Mesendoderm (in vitro differentiated cells): ENCODE data around the gene NUAK1. TPM values are rescaled to one million over a fixed set of nuclear protein-coding genes. Genes with fewer than 3 reads are reported as not detected.

Experiments
- DNase-seq: peaks from one replicate; pipeline ENCODE4 v3.0.0; 2013
- H2AK5ac ChIP-seq: 2 replicates; pipeline ENCODE4 v1.6.1; 2013; ENCODE audit warnings: low read length, inconsistent platforms
- H2BK120ac ChIP-seq: 2 replicates; pipeline ENCODE4 v1.6.1; 2013; ENCODE audit warnings: low read depth, mild to moderate bottlenecking, low read length, moderate library complexity, mixed read lengths
- H2BK15ac ChIP-seq: replicated peaks from 2 replicates; pipeline ENCODE4 v1.6.1; 2013; ENCODE audit warnings: low read depth, mild to moderate bottlenecking, moderate library complexity
- H2BK5ac ChIP-seq: 2 replicates; pipeline ENCODE4 v1.6.1; 2013; ENCODE audit warnings: low read length, inconsistent platforms
- H3K18ac ChIP-seq: 2 replicates; pipeline ENCODE4 v1.6.1; 2013; ENCODE audit warnings: mild to moderate bottlenecking, low read length, mixed read lengths
- H3K23ac ChIP-seq: one replicate; pipeline ENCODE4 v1.6.1; 2013; ENCODE audit warnings: low read length
- H3K27ac ChIP-seq: 2 replicates; pipeline ENCODE4 v1.5.1; 2013; ENCODE audit warnings: low read depth, mild to moderate bottlenecking, inconsistent platforms, low read length, moderate library complexity
- H3K27me3 ChIP-seq: 2 replicates; pipeline ENCODE4 v1.6.1; 2013; ENCODE audit warnings: low read length, control low read depth, mild to moderate bottlenecking, inconsistent platforms; ENCODE audit not compliant: insufficient read depth, poor library complexity
- H3K36me3 ChIP-seq: 2 replicates; pipeline ENCODE4 v1.6.1; 2013; ENCODE audit warnings: low read length, inconsistent platforms; ENCODE audit not compliant: control insufficient read depth, insufficient read depth
- H3K4ac ChIP-seq: one replicate; pipeline ENCODE4 v1.6.1; 2013; ENCODE audit warnings: low read depth, mild to moderate bottlenecking, low read length, moderate library complexity
- H3K4me1 ChIP-seq: 2 replicates; pipeline ENCODE4 v1.6.1; 2013; ENCODE audit warnings: low read depth, low read length, inconsistent platforms; ENCODE audit not compliant: control insufficient read depth
- H3K4me2 ChIP-seq: 2 replicates; pipeline ENCODE4 v1.6.1; 2013; ENCODE audit warnings: low read length
- H3K4me3 ChIP-seq: 2 replicates; pipeline ENCODE4 v1.5.1; 2013; ENCODE audit warnings: mild to moderate bottlenecking, low read length
- H3K56ac ChIP-seq: one replicate; pipeline ENCODE4 v1.6.1; 2013; ENCODE audit warnings: low read length
- H3K79me1 ChIP-seq: 2 replicates; pipeline ENCODE4 v1.6.1; 2013; ENCODE audit warnings: low read length, inconsistent platforms
- H3K79me2 ChIP-seq: 2 replicates; pipeline ENCODE4 v1.6.1; 2013; ENCODE audit warnings: mild to moderate bottlenecking, low read length; ENCODE audit not compliant: control insufficient read depth, insufficient read depth
- H3K9ac ChIP-seq: 2 replicates; pipeline ENCODE4 v1.6.1; 2013; ENCODE audit warnings: low read length, inconsistent platforms
- H4K5ac ChIP-seq: one replicate; pipeline ENCODE4 v1.6.1; 2013; ENCODE audit warnings: low read length
- H4K8ac ChIP-seq: one replicate; pipeline ENCODE4 v1.6.1; 2013; ENCODE audit warnings: low read depth, mild to moderate bottlenecking, control low read depth, low read length, moderate library complexity
- WGBS: extraction: QIAGEN DNeasy Blood & Tissue Kit; methylation state at CpG from one replicate; pipeline ENCODE4 v1.1.7; 2013; ENCODE audit warnings: low lambda C conversion rate, missing lambda C conversion rate; ENCODE audit not compliant: insufficient coverage; ENCODE audit errors: extremely low coverage; 5-methylcytosine and 5-hydroxymethylcytosine counted together
- polyA plus RNA-seq, 2 experiments: library from polyadenylated mRNA; stranded (reverse); fragments of 200-250 nt; gene quantifications; one replicate each; pipeline ENCODE4 v1.2.3, GENCODE V29; 2013

Gene NUAK1
- polyA plus RNA-seq (2013, experiment 1 of 2), result 22.4 TPM
- polyA plus RNA-seq (2013, experiment 2 of 2), result 22.1 TPM

DNA sequence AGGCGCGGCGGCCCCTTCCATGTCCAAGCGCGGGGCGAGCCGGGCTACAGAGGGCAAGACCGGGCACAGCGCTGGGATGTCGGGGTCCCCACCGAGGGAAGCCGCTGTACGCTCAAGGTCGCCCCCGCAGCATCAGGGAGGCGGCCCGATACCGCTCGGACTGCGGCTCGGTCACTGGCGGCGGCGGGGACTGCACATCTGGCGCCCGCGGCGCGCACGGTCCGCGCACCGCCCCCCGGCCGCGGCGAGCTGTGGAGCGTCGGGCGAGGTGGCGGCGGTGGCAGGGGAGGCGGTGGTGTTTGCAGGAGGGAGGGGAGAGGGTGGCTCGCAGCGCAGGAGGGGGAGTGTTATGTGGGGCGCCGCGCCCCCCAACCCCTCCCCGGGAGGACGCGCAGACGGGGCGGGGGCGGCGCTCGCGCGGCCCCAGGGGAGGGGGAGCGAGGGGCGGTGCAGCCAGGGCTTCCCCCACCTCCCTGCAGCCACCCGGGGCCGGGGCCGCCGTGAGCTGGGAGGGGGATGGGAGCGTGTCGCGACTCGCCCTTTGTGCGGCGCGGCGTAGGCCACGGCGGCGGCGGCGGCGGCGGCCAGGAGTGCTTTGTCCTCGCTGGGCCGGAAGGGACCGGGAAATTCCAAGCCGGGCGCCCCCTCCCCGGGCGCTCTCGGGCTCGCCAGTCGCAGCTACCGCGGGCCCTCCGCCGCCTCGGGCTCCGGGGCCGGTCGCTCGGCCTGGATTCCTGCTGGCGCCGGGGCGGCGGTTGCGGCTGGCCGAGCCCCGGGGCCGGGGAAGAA lies at the start of gene NUAK1:
Gene NUAK1 (minus strand): TSS at position 322 of the 789 bp plus-strand sequence. CDS start 301 bp downstream, at position 21.
- no peak within 1 kb of the TSS for H2BK15ac ChIP-seq
- peaks cover 60% of the 10 kb centered on the region for H3K79me2 ChIP-seq
- peak within 1 kb of the TSS; percentile 96 for H3K4ac ChIP-seq
- peak within 1 kb of the TSS; percentile 87 for H3K4me3 ChIP-seq
- peak within 1 kb of the TSS; percentile 100 for H3K23ac ChIP-seq
- peak within 1 kb of the TSS; percentile 69 for H4K8ac ChIP-seq
- H3K9ac ChIP-seq, result peak within 1 kb of the TSS; percentile 94
- peak within 1 kb of the TSS; percentile 96 for H3K56ac ChIP-seq
- WGBS, result no CpG with 5 or more reads among the region's 106 CpGs
- peaks cover 25% of the 10 kb centered on the region for H3K4me1 ChIP-seq
- H3K79me1 ChIP-seq, result peaks cover 11% of the 10 kb centered on the region
- H3K4me2 ChIP-seq, result peak within 1 kb of the TSS; percentile 95
- H2BK5ac ChIP-seq, result peak within 1 kb of the TSS; percentile 91
- DNase-seq, result peak; percentile 92
- peak within 1 kb of the TSS; percentile 85 for H2BK120ac ChIP-seq
- no peak within 1 kb of the TSS for H4K5ac ChIP-seq
- H3K18ac ChIP-seq, result peak within 1 kb of the TSS; percentile 91
- H3K27ac ChIP-seq, result peak within 1 kb of the TSS; percentile 99
- no peaks in the 10 kb centered on the region for H3K36me3 ChIP-seq
- no peak within 1 kb of the TSS for H2AK5ac ChIP-seq
- no peaks in the 10 kb centered on the region for H3K27me3 ChIP-seq

DNA sequence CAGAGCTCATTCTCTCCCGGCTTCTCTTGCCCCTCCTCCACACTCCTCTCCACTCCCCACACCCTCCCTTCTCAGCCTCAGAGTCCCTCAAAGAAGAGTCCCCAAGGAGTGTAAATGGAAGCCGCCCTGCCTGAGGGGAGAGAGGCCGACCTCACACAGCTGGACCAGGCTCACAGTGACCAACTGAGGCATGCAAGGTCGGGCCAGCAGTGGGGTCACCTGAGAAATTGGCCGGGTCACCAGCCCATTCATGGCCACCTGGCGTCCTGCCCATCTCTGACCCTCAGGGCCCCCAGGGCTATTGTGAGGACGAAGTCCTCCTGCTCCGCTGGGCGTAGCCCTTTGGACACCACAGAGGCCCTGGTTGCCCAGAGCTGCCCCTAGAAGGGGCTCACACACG lies 49.5 kb upstream of the NUAK1 start:
- no peak for DNase-seq
- no peak overlapping the region for H3K18ac ChIP-seq
- H3K27ac ChIP-seq, result no peak overlapping the region
- H3K4me3 ChIP-seq, result no peak overlapping the region
- H2BK15ac ChIP-seq, result no peak overlapping the region
- no peaks in the 10 kb centered on the region for H3K27me3 ChIP-seq
- H3K36me3 ChIP-seq, result no peaks in the 10 kb centered on the region
- no peak overlapping the region for H3K56ac ChIP-seq
- H3K79me2 ChIP-seq, result no peaks in the 10 kb centered on the region
- no peak overlapping the region for H3K4me2 ChIP-seq
- peaks cover 3% of the 10 kb centered on the region for H3K4me1 ChIP-seq
- H3K79me1 ChIP-seq, result no peaks in the 10 kb centered on the region
- WGBS, result no CpG with 5 or more reads among the region's 10 CpGs
- H3K4ac ChIP-seq, result no peak overlapping the region
- H3K23ac ChIP-seq, result no peak overlapping the region
- no peak overlapping the region for H2AK5ac ChIP-seq
- no peak overlapping the region for H3K9ac ChIP-seq
- no peak overlapping the region for H2BK5ac ChIP-seq
- H4K5ac ChIP-seq, result no peak overlapping the region
- no peak overlapping the region for H2BK120ac ChIP-seq
- no peak overlapping the region for H4K8ac ChIP-seq

DNA sequence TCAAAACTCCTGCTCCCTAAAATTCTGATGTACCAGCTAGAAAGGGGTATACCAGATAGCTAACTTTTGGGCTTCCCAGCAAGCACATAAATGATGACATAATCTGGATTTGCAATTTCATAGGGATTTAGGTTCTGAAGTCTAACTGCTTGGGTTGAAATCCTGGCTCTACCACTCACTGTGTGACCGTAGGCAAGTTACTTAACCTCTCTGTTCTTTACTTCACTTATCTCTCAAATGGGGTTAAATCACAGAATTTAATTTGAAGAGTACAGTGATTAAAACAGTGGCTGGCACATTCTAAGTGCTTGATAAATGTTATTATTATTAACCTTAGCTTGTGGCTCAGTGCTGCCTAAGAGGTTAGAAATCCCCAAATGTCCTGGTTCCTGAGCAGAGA lies 49.1 kb upstream of the NUAK1 start:
- H4K5ac ChIP-seq, result no peak overlapping the region
- no peak overlapping the region for H3K4me3 ChIP-seq
- H3K4me2 ChIP-seq, result no peak overlapping the region
- H3K4ac ChIP-seq, result no peak overlapping the region
- H4K8ac ChIP-seq, result no peak overlapping the region
- no peak overlapping the region for H3K18ac ChIP-seq
- H3K36me3 ChIP-seq, result no peaks in the 10 kb centered on the region
- no peaks in the 10 kb centered on the region for H3K79me1 ChIP-seq
- no peak overlapping the region for H3K23ac ChIP-seq
- no peak overlapping the region for H2AK5ac ChIP-seq
- no peak overlapping the region for H3K9ac ChIP-seq
- WGBS, result no CpG with 5 or more reads among the region's 1 CpG
- H3K56ac ChIP-seq, result no peak overlapping the region
- H3K79me2 ChIP-seq, result no peaks in the 10 kb centered on the region
- no peak overlapping the region for H2BK5ac ChIP-seq
- DNase-seq, result no peak
- no peak overlapping the region for H3K27ac ChIP-seq
- H2BK120ac ChIP-seq, result no peak overlapping the region
- H3K4me1 ChIP-seq, result peaks cover 3% of the 10 kb centered on the region
- no peak overlapping the region for H2BK15ac ChIP-seq
- no peaks in the 10 kb centered on the region for H3K27me3 ChIP-seq

DNA sequence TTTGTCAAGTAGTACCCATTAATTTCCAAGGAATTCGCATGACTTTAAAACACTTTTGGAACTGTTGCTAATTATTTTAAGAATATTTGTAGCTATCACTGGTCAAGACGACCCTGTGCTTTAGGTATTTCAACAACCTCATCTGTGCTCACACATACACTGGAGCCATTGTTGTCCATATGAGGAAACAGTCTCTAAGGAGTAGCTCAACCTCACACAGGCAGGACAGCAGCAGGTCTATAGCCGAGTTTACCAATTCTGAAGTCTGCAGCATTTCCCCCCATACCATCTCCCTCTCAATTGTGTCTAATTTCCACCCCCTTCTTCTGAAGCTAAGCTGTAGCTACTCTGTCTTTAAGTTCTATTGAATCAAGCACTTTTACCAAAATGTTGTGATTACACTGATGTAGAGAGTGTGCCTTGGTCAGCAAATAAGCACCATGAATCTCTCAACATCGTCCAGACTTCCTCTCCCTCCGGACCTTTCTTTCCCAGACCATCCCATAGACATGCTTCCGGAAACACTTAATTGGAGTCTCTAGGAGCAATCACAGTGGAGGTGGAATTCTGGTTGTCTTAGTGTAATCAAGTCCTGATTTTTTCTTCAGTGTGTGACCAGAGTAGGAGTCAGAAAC lies 48.5 kb upstream of the NUAK1 start:
- no peak overlapping the region for H2BK5ac ChIP-seq
- H3K23ac ChIP-seq, result no peak overlapping the region
- H3K4me3 ChIP-seq, result no peak overlapping the region
- peaks cover 3% of the 10 kb centered on the region for H3K4me1 ChIP-seq
- H3K18ac ChIP-seq, result no peak overlapping the region
- no peak overlapping the region for H2BK15ac ChIP-seq
- no peak overlapping the region for H3K9ac ChIP-seq
- no peaks in the 10 kb centered on the region for H3K79me1 ChIP-seq
- no peaks in the 10 kb centered on the region for H3K27me3 ChIP-seq
- no peak overlapping the region for H4K5ac ChIP-seq
- no peak overlapping the region for H2BK120ac ChIP-seq
- H2AK5ac ChIP-seq, result no peak overlapping the region
- no peak overlapping the region for H3K27ac ChIP-seq
- H3K79me2 ChIP-seq, result no peaks in the 10 kb centered on the region
- no peak overlapping the region for H3K4me2 ChIP-seq
- no peak overlapping the region for H3K4ac ChIP-seq
- H3K36me3 ChIP-seq, result no peaks in the 10 kb centered on the region
- H4K8ac ChIP-seq, result no peak overlapping the region
- H3K56ac ChIP-seq, result no peak overlapping the region
- no CpG with 5 or more reads among the region's 6 CpGs for WGBS
- no peak for DNase-seq

DNA sequence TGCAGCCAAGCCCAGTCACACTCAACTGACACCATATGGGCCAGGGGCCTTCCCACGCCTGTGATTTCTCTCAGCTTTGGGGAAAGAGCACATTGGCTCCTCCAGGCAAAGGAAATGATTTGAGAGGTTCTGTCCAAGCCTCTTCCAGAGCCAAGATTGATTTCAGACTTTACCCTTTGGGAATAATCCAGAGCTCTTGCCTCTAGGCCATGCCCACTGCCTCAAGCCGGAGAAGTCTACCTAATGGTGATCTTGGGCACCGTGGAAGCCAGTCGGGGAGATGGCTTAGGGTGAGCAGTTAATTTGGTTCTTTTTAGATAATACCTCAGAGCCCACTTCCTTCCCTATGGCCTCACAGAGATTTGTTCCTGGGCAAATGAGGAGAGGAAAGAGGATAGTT lies 45.0 kb upstream of the NUAK1 start:
- Histone ChIP-seq H2BK120ac (no peak overlapping the region), H3K56ac (no peak overlapping the region), H3K4ac (no peak overlapping the region), H3K79me1 (no peaks in the 10 kb centered on the region), H2BK15ac (no peak overlapping the region), H4K5ac (no peak overlapping the region), H3K4me3 (no peak overlapping the region), H3K79me2 (no peaks in the 10 kb centered on the region), H3K27ac (no peak overlapping the region), H3K36me3 (no peaks in the 10 kb centered on the region), H3K27me3 (no peaks in the 10 kb centered on the region), H2BK5ac (no peak overlapping the region), H3K9ac (no peak overlapping the region), H2AK5ac (no peak overlapping the region), H3K18ac (no peak overlapping the region), H4K8ac (no peak overlapping the region), H3K23ac (no peak overlapping the region), H3K4me2 (no peak overlapping the region), H3K4me1 (peaks cover 4% of the 10 kb centered on the region)
- DNase-seq, result no peak
- WGBS, result no CpG with 5 or more reads among the region's 4 CpGs
